Activated T-helper 1 cell treated with anti-CD3 and anti-CD28 coated beads, Interleukin-2, amount 50 U/mL, for 16 hours (primary cell): ENCODE results near the gene NCOA7.
"Not testable (repeated sequence)": the region's sequence is repeated elsewhere in the genome, so short reads cannot be mapped to it uniquely, and the experiment has no call there.

Source experiments
- DNase-seq, 2 donors: peaks; one replicate each; pipeline ENCODE4 v3.0.0-alpha.2; 2020; ENCODE audit warnings: low read depth in 1 of 2, low spot score in 1 of 2

NCOA7 gene

GRCh38 chr6:125970760-125971159, 180.0 kb downstream of the NCOA7 start:
- no peak for DNase-seq

- not testable (repeated sequence) for DNase-seq
Measured at GRCh38 chr6:125972478-125972877, 181.7 kb downstream of the NCOA7 start.

DNA sequence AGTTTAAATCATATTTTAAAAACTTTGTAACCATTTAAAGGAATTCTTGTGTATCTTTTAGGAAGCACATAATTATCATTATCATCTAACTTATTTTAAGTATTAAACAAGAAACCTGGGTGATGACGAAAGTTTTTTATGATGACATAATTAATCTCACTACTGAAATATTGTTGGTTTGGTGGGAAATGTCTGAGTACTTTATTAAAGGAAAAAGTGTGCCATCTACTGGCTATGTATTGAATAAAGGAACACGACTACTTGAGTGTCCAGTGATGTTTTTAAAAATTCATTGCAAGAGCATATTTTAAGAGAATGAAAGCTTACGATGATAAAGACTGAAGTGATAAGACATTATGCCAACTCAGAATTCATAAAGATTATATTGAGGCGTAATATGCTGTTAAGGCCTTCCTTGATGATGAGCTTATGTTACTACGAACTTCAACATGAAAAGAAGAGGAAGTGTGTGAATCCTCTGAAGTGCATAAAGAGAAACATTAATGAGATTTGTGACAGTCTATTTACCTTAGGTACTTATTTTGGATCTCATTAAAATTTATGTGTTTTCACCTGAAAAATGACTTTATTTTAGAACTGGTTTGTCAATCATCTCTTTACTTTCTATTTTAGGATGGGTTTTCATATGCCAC, 183.6 kb downstream of the NCOA7 start:
- DNase-seq = no peak

GRCh38 chr6:125979101-125979500, 188.3 kb downstream of the NCOA7 start:
- no peak for DNase-seq
